ENCODE data around the gene RDX.

The RDX gene

GRCh38 chr11:110182886-110183285 lies 113.5 kb downstream of the RDX start:
- DNase-seq, result no peak
- Histone ChIP-seq H3K27ac (ENCODE audit: low read length) (no peak overlapping the region), H2AFZ (ENCODE audit: low read length) (no peak overlapping the region), H3K9me2 (replicated peaks; ENCODE audit: insufficient read depth, low read length) (no peaks in the 10 kb centered on the region), H3K4me3 (ENCODE audit: low read length) (no peak overlapping the region), H3F3A (ENCODE audit: insufficient read depth, low read length) (no peaks in the 10 kb centered on the region), H3K27me3 (replicated peaks; ENCODE audit: insufficient read depth, low read length) (no peaks in the 10 kb centered on the region), H3K36me3 (replicated peaks; ENCODE audit: insufficient read depth, low read length) (no peaks in the 10 kb centered on the region), H4K20me1 (ENCODE audit: insufficient read depth, low read length) (no peaks in the 10 kb centered on the region), H3K79me2 (ENCODE audit: low read length) (no peaks in the 10 kb centered on the region), H3K9ac (ENCODE audit: low read length) (no peak overlapping the region), H3K9me3 (replicated peaks; ENCODE audit: insufficient read depth, low read length) (no peaks in the 10 kb centered on the region), H3K4me1 (ENCODE audit: low read length) (no peaks in the 10 kb centered on the region), H3K4me2 (ENCODE audit: low read depth, low read length) (no peak overlapping the region)
- TF ChIP-seq EZH2 (optimal IDR thresholded peaks at IDR 0.05; ENCODE audit: low read depth, low read length), result no peak

DNA sequence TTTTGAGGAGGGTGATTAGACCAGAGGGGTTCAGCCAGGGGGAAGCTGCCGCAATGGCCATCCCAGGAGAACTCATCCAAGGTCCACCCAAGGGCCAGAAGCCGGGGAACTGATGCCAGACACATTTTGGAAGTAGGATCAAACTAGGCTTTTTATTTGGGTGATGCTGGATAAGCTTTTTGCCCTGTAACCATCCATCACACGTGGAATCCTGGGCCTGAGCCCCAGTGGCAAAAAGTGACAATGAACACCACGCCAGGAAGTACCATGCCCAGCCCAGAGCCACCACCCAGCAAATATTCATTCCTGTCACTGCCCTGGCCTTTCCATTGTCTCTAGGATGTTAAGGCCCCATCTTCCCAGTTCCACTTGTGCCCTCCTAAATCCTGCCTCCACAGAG lies 117.3 kb downstream of the RDX start:
- Histone ChIP-seq H3K27me3 (replicated peaks; ENCODE audit: insufficient read depth, low read length) (no peaks in the 10 kb centered on the region), H2AFZ (ENCODE audit: low read length) (no peak overlapping the region), H3K9me3 (replicated peaks; ENCODE audit: insufficient read depth, low read length) (no peaks in the 10 kb centered on the region), H4K20me1 (ENCODE audit: insufficient read depth, low read length) (no peaks in the 10 kb centered on the region), H3K4me1 (ENCODE audit: low read length) (no peaks in the 10 kb centered on the region), H3K27ac (ENCODE audit: low read length) (no peak overlapping the region), H3K79me2 (ENCODE audit: low read length) (no peaks in the 10 kb centered on the region), H3K36me3 (replicated peaks; ENCODE audit: insufficient read depth, low read length) (no peaks in the 10 kb centered on the region), H3K4me2 (ENCODE audit: low read depth, low read length) (no peak overlapping the region), H3F3A (ENCODE audit: insufficient read depth, low read length) (no peaks in the 10 kb centered on the region), H3K4me3 (ENCODE audit: low read length) (no peak overlapping the region), H3K9me2 (replicated peaks; ENCODE audit: insufficient read depth, low read length) (no peaks in the 10 kb centered on the region), H3K9ac (ENCODE audit: low read length) (no peak overlapping the region)
- TF ChIP-seq CTCF (IDR thresholded peaks at IDR 0.05; ENCODE audit: low read length), result no peak
- TF ChIP-seq EZH2phosphoT487 (IDR thresholded peaks at IDR 0.05; ENCODE audit: low read length), result no peak
- no peak for TF ChIP-seq EZH2 (optimal IDR thresholded peaks at IDR 0.05; ENCODE audit: low read depth, low read length)
- no peak for DNase-seq

GRCh38 chr11:110177086-110177456 lies 119.3 kb downstream of the RDX start:
- no peak overlapping the region for H3K4me3 ChIP-seq (ENCODE audit: low read length)
- no peak overlapping the region for H3K4me2 ChIP-seq (ENCODE audit: low read depth, low read length)
- no peaks in the 10 kb centered on the region for H3K9me3 ChIP-seq (replicated peaks; ENCODE audit: insufficient read depth, low read length)
- H3F3A ChIP-seq (ENCODE audit: insufficient read depth, low read length), result no peaks in the 10 kb centered on the region
- TF ChIP-seq CTCF (IDR thresholded peaks at IDR 0.05; ENCODE audit: low read length) (no peak), EZH2phosphoT487 (IDR thresholded peaks at IDR 0.05; ENCODE audit: low read length) (no peak), EZH2 (optimal IDR thresholded peaks at IDR 0.05; ENCODE audit: low read depth, low read length) (no peak)
- no peaks in the 10 kb centered on the region for H3K27me3 ChIP-seq (replicated peaks; ENCODE audit: insufficient read depth, low read length)
- no peaks in the 10 kb centered on the region for H3K9me2 ChIP-seq (replicated peaks; ENCODE audit: insufficient read depth, low read length)
- H3K79me2 ChIP-seq (ENCODE audit: low read length), result no peaks in the 10 kb centered on the region
- H3K9ac ChIP-seq (ENCODE audit: low read length), result no peak overlapping the region
- DNase-seq, result no peak
- H3K36me3 ChIP-seq (replicated peaks; ENCODE audit: insufficient read depth, low read length), result no peaks in the 10 kb centered on the region
- H3K27ac ChIP-seq (ENCODE audit: low read length), result no peak overlapping the region
- no peaks in the 10 kb centered on the region for H3K4me1 ChIP-seq (ENCODE audit: low read length)
- no peaks in the 10 kb centered on the region for H4K20me1 ChIP-seq (ENCODE audit: insufficient read depth, low read length)
- no peak overlapping the region for H2AFZ ChIP-seq (ENCODE audit: low read length)

DNA sequence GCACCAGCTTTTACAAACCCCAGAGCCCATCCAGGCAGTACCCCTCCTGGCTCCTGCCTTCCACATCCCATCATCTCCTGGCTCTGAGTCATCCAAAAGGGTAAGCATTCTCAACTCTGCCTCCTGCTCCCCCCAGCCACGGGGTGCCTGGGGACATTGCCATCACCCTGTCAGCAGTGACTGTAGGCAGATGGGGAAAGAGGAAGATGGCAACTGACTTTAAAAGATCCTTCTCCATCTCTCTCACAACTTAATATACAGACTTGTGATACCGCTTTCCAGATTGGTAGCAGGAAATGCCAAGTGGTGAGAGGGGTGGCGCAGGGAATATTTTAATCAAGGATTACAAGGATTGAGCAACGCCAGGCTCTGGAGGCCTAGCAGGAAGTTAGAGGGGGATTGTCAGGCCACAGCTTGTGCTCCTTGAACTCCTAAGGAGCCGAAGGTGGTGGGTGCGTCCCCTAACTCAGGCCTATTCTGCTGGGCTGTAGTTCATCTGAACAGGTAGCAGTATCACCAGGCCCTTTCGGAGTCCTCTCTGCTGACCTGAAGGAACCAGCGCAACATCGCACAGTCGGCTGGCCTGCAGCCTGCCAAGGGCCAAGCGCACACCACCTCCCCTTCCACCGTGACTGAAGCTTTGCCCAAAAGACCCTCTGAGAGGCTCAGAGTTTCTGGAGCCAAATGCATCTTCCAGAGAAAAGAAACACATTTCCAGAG lies 119.9 kb downstream of the RDX start:
- Histone ChIP-seq H3K27me3 (replicated peaks; ENCODE audit: insufficient read depth, low read length) (no peaks in the 10 kb centered on the region), H3K4me2 (ENCODE audit: low read depth, low read length) (no peak overlapping the region), H4K20me1 (ENCODE audit: insufficient read depth, low read length) (no peaks in the 10 kb centered on the region), H3K4me3 (ENCODE audit: low read length) (no peak overlapping the region), H3K9me3 (replicated peaks; ENCODE audit: insufficient read depth, low read length) (no peaks in the 10 kb centered on the region), H3K79me2 (ENCODE audit: low read length) (no peaks in the 10 kb centered on the region), H2AFZ (ENCODE audit: low read length) (no peak overlapping the region), H3F3A (ENCODE audit: insufficient read depth, low read length) (no peaks in the 10 kb centered on the region), H3K27ac (ENCODE audit: low read length) (no peak overlapping the region), H3K9me2 (replicated peaks; ENCODE audit: insufficient read depth, low read length) (no peaks in the 10 kb centered on the region), H3K9ac (ENCODE audit: low read length) (no peak overlapping the region), H3K36me3 (replicated peaks; ENCODE audit: insufficient read depth, low read length) (no peaks in the 10 kb centered on the region), H3K4me1 (ENCODE audit: low read length) (no peaks in the 10 kb centered on the region)
- no peak for TF ChIP-seq EZH2 (optimal IDR thresholded peaks at IDR 0.05; ENCODE audit: low read depth, low read length)
- no peak for TF ChIP-seq CTCF (IDR thresholded peaks at IDR 0.05; ENCODE audit: low read length)
- TF ChIP-seq EZH2phosphoT487 (IDR thresholded peaks at IDR 0.05; ENCODE audit: low read length), result no peak
- DNase-seq, result no peak
